HT-29 (cell line): ENCODE measurements around the gene B4GALNT2. TPM values are rescaled to one million over a fixed set of nuclear protein-coding genes. Genes with fewer than 3 reads are reported as not detected.

Source experiments
- total RNA-seq: library from RNA; depleted of rRNA; stranded (reverse); fragments of >200 nt; shearing (Covaris generic); gene quantifications from 2 replicates; pipeline ENCODE4 v1.2.3, GENCODE V29; 2014; rRNA removed

B4GALNT2 gene
- total RNA-seq, 1 experiment from 2014 or later = not detected

Other genes with a start within 250 kb of the B4GALNT2 start
- 179 and 187 TPM in 2 replicates for gene ATP5MC1, start 240.0 kb upstream of the B4GALNT2 start, total RNA-seq
- gene UBE2Z, start 224.4 kb upstream of the B4GALNT2 start, total RNA-seq = 73.9 and 75.5 TPM in 2 replicates
- gene SNF8, start 187.9 kb upstream of the B4GALNT2 start, total RNA-seq = 93.9 and 141 TPM in 2 replicates
- gene GIP, start 164.2 kb upstream of the B4GALNT2 start, total RNA-seq = not detected in 2 replicates
- gene IGF2BP1, start 135.4 kb upstream of the B4GALNT2 start, total RNA-seq = not detected in 2 replicates
- not detected in 2 replicates for gene GNGT2, start 77.8 kb downstream of the B4GALNT2 start, total RNA-seq
- not detected in 2 replicates for gene ABI3, start 77.9 kb downstream of the B4GALNT2 start, total RNA-seq
- not detected in 2 replicates for gene PHOSPHO1, start 98.0 kb downstream of the B4GALNT2 start, total RNA-seq
- 11.3 and 13.0 TPM in 2 replicates for gene ZNF652, start 229.5 kb downstream of the B4GALNT2 start, total RNA-seq